HG02870 (cell line): ENCODE data around the gene TMEM40.
"Not testable (repeated sequence)": the region's sequence is repeated elsewhere in the genome, so short reads cannot be mapped to it uniquely, and the experiment has no call there.

ENCODE experiments used
- ATAC-seq: cut with Tn5 transposase; IDR thresholded peaks from one replicate; pipeline ENCODE4 v1.9.1; 2021; ENCODE audit warnings: mild to moderate bottlenecking, moderate library complexity; ENCODE audit not compliant: unreplicated experiment

Gene TMEM40

GRCh38 chr3:12752809-12753208 lies 6.2 kb downstream of the TMEM40 start:
- ATAC-seq, result peak; percentile 37

DNA sequence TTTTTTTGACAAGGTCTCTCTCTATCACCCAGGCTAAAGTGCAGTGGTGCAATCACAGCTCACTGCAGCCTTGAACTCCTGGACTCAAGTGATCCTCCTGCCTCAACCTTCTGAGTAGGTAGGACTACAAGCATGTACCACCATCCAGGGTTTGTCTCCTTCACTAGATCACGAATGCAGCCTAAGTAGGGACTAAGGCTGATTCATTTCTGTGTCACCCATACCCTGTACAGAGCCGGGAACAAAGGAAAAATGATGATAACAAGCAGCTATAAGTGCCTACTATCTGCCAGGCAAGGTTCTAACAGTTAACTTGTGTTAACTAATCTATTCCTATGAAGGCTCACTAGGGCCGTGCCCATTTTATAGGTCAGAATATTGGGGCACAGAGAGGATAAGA lies 7.0 kb downstream of the TMEM40 start:
- no peak for ATAC-seq

DNA sequence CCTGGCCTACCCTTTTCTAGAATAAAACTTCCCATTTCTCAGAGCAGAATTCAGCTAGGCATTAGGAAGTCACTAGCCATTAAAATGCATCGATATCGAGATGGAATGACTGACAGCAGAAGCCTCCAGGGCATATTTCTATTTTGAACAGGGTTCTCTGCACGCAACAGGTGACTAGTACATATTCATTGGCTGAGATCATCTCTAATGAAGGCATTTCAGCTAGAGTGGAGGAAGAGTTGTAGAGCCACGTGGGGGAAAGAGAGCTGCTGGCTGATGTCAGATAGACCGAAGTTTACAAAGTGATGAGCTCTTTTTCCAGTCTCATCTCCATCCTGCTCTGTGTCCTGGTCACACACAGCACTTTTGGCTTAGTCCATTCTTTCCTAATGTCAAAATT lies 7.5 kb downstream of the TMEM40 start:
- no peak for ATAC-seq

GRCh38 chr3:12750658-12751071 lies 8.4 kb downstream of the TMEM40 start:
- ATAC-seq, result no peak

GRCh38 chr3:12750223-12750622 lies 8.8 kb downstream of the TMEM40 start:
- no peak for ATAC-seq

- ATAC-seq, result no peak
These were observed 10.6 kb downstream of the TMEM40 start for GRCh38 chr3:12748477-12748876.

DNA sequence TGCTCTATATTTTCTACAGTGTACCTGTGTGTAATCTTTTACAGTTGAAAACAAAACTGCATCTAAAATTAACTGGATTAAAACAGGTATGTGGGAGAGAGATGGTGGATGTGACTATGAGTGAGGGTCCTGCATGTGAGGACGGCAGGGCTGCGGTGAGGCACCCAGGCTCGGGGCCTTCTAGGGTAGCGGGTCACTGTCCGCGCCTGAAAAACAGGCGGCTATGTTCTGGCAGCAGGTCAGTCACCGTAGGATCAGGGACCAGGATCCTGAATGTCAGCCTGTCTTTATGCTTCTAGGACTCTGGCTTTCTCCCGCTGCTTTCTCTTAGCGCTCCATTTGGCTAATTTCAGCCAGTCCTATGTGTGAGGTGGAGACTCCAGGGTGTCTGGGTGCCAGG lies 12.6 kb downstream of the TMEM40 start:
- no peak for ATAC-seq

- no peak for ATAC-seq
These were observed 14.7 kb downstream of the TMEM40 start for GRCh38 chr3:12744326-12744725.

- no peak for ATAC-seq
These were observed 15.5 kb downstream of the TMEM40 start for GRCh38 chr3:12743583-12743982.

GRCh38 chr3:12742330-12743107 lies 16.5 kb downstream of the TMEM40 start:
- ATAC-seq, result no peak

- ATAC-seq, result no peak
These were observed 17.9 kb downstream of the TMEM40 start for GRCh38 chr3:12741209-12741608.

GRCh38 chr3:12737833-12738232 lies 21.2 kb downstream of the TMEM40 start:
- no peak for ATAC-seq

- no peak for ATAC-seq
These were observed 21.7 kb downstream of the TMEM40 start for GRCh38 chr3:12737319-12737718.

GRCh38 chr3:12734960-12735359 lies 24.1 kb downstream of the TMEM40 start:
- ATAC-seq, result no peak

DNA sequence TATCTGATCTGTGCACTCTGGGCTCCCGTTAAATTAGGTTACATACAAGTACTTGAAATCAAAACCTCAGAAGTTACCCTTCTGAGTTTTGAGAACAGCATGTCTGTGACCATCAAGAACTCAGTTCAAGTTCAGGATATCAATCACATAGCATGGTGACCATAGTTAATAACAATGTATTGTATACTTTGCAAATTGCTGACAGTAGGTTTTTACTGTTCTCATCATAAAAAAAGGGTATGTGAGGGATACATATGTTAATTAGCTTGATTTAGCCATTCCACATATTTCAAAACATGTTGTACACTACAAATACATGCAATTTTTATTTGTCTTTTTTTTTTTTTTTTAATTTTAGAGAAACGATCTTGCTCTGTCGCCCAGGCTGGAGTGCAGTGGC lies 25.5 kb downstream of the TMEM40 start:
- ATAC-seq, result no peak

DNA sequence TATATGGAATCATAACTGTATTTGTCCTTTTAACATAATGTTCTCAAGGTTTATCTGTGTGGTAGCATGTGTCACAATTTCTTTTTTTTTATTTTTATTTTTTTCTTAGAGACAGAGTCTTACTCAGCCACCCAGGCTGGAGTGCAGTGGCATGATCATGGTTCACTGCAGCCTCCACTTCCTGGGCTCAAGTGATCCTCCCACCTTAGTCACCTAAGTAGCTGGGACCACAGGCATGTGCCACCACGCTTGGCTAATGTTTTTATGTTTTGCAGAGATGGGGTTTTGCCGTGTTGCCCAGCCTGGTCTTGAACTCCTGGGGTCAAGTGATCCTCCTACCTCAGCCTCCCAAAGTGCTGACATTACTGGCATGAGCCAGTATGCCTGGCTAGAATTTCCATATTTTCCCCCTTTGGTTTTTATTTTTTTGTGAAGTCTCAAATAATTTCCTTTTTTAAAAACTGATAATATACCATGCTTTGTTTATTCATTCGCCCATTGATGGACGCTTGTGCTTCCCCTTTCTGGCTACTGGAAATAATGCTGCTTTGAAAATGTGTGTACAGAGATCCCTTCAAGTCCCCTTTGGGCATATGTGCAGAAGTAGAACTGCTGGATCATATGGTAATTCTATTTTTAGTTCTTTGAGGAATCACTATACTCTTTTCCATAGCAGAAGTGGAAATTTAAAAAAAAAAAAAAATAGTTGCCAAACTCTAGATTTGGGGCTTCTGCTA lies 28.4 kb downstream of the TMEM40 start:
- no peak for ATAC-seq

GRCh38 chr3:12729051-12729651 lies 29.9 kb downstream of the TMEM40 start:
- ATAC-seq, result no peak

DNA sequence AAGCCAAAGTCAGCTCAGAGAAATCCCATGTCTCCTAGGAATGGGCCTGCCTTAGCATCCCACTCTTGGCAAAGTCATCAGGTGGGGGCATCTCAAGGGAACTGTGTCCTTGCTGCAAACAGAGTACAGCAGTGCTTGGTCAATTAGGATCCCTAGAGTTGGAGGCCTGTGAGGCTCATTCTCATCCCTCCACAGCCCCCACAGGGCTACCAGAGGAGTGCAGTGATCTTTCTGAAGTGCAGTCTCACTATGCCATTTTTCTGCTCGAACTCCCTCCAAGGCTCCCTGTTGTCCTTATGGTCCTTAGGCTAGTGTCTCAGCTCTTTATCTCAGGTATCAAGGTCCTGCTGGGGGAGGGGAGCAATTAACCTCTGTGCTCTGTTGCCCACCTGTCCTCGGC lies 31.1 kb downstream of the TMEM40 start:
- no peak for ATAC-seq

- no peak for ATAC-seq
These were observed 31.6 kb downstream of the TMEM40 start for GRCh38 chr3:12727481-12727880.

DNA sequence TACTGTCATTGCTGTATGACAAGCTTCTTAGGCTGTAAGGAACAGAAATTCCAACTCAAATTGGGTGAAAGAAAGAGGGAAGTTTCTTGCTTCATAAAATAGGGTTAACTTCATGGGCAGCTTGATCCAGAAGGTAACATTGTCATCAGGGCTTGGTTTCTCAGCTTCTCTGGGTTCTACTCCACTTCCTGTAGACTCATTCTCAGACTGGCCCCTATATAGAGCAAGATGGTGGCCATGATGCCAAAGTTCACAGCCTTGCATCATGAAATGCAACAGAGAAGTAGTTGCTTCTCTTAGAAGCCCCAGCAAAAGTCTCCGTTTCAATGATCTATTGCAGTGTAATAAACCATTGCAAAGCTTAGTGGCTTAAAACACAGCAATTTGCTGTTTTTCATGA lies 33.6 kb downstream of the TMEM40 start:
- no peak for ATAC-seq

- ATAC-seq, result no peak
These were observed 34.3 kb downstream of the TMEM40 start for GRCh38 chr3:12724794-12725193.

DNA sequence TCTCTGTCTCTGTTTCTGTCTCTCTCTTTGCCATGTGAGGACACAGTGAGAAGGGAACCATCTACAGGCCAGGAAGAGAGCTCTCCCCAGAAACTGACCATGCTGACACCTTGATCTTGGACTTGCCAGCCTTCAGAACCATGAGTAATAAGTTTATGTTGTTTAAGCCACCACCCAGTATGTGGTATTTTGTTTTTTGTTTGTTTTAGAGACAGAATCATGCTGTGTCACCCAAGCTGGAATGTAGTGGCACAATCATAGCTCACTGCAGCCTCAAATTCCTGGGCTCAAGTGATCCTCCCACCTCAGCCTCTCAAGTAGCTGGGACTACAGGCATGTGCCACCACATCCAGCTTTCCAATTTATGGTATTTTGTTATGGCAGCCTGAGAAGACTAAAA lies 35.7 kb downstream of the TMEM40 start:
- ATAC-seq, result not testable (repeated sequence)
